Small intestine (tissue), 7 donors: ENCODE results near the gene RNASE1. TPM values are rescaled to one million over a fixed set of nuclear protein-coding genes. Genes with fewer than 3 reads are reported as not detected.
"Not testable (repeated sequence)": the region's sequence is repeated elsewhere in the genome, so short reads cannot be mapped to it uniquely, and the experiment has no call there.

Experiments
- DNase-seq, 2 donors: peaks; one replicate each; pipeline versions ENCODE4 v3.0.0 to v3.0.0-alpha.2; 2013
- FAIRE-seq: peaks from 2 replicates; lab custom pipeline; 2012; peaks lifted over from hg19 to GRCh38; lab: Jason Lieb, UNC
- H3K27ac ChIP-seq, 3 donors: one replicate each; pipeline ENCODE4 v1.5.1; 2013; ENCODE audit warnings: low read length in 2 of 3, mild to moderate bottlenecking in 2 of 3, control low read depth in 1 of 3, inconsistent platforms in 1 of 3, low read depth in 1 of 3, moderate library complexity in 1 of 3
- H3K27me3 ChIP-seq, 3 donors: one replicate each; pipeline ENCODE4 v1.6.1; 2013; ENCODE audit warnings: low read length in 3 of 3, inconsistent platforms in 1 of 3; ENCODE audit not compliant: control insufficient read depth in 3 of 3, insufficient read depth in 3 of 3
- H3K36me3 ChIP-seq, 3 donors: one replicate each; pipeline ENCODE4 v1.6.1; 2013; ENCODE audit warnings: low read length in 3 of 3, inconsistent platforms in 1 of 3, low read depth in 1 of 3, mild to moderate bottlenecking in 1 of 3, moderate library complexity in 1 of 3; ENCODE audit not compliant: control insufficient read depth in 3 of 3, insufficient read depth in 2 of 3
- H3K4me1 ChIP-seq, 3 donors: one replicate each; pipeline ENCODE4 v1.6.1; 2013; ENCODE audit warnings: low read length in 2 of 3, inconsistent platforms in 1 of 3, low read depth in 1 of 3, mild to moderate bottlenecking in 1 of 3, moderate library complexity in 1 of 3; ENCODE audit not compliant: control insufficient read depth in 3 of 3, insufficient read depth in 2 of 3
- H3K4me3 ChIP-seq, 3 donors: one replicate each; pipeline ENCODE4 v1.5.1; 2013; ENCODE audit warnings: low read length in 3 of 3, control low read depth in 1 of 3, inconsistent platforms in 1 of 3, low read depth in 1 of 3, mild to moderate bottlenecking in 1 of 3, moderate library complexity in 1 of 3
- H3K9me3 ChIP-seq, 2 donors: one replicate each; pipeline ENCODE4 v1.6.1; 2013; ENCODE audit warnings: low read depth in 1 of 2, low read length in 1 of 2; ENCODE audit not compliant: control insufficient read depth in 2 of 2, insufficient read depth in 1 of 2
- WGBS, 3 donors: extraction: QIAGEN DNeasy Blood & Tissue Kit; methylation state at CpG; one replicate each; pipeline ENCODE4 v1.1.7; 2013; 5-methylcytosine and 5-hydroxymethylcytosine counted together
- polyA plus RNA-seq, 4 donors: library from polyadenylated mRNA; stranded (reverse) in 3 of 4; unstranded in 1 of 4; fragments of 200-250 nt in 3 of 4; fragments of 120-200 nt in 1 of 4; gene quantifications; one replicate each; pipeline versions ENCODE4 v1.2.1 to v1.2.3, GENCODE V29; 2013
- donor health status: healthy with polysubstance abuse.
- donor health status: control.
- donor health status: control.
- donor health status: Bipolar disorder and iron deficiency.
- donor health status: healthy.

Gene RNASE1
- polyA plus RNA-seq, 4 donors, result 51.3 to 229 (median 84.7) TPM

GRCh38 chr14:20834899-20835298 is 32.3 kb upstream of the RNASE1 start:
- WGBS, 3 donors, result 90 to 92% (median 92%) methylated on average over 2 of the region's 2 CpGs

GRCh38 chr14:20830831-20831230 is 28.2 kb upstream of the RNASE1 start:
- Histone ChIP-seq H3K27ac (no peak overlapping the region), H3K4me1 (no peaks in the 10 kb centered on the region), H3K27me3 (no peaks in the 10 kb centered on the region), H3K9me3 (peaks cover 0 to 9% of the 10 kb centered on the region in 2 donors), H3K36me3 (no peaks in the 10 kb centered on the region), H3K4me3 (no peak overlapping the region)
- no peak for FAIRE-seq
- DNase-seq, result no peak
- 89 to 96% (median 95%) methylated on average over 12 of the region's 12 CpGs for WGBS, 3 donors

More at GRCh38 chr14:20834899-20835298, 32.3 kb upstream of the RNASE1 start:
- H3K9me3 ChIP-seq, result no peaks in the 10 kb centered on the region
- DNase-seq (no peak), FAIRE-seq (no peak)
- no peaks in the 10 kb centered on the region for H3K36me3 ChIP-seq
- H3K4me3 ChIP-seq, result no peak overlapping the region
- no peaks in the 10 kb centered on the region for H3K27me3 ChIP-seq
- no peaks in the 10 kb centered on the region for H3K4me1 ChIP-seq
- H3K27ac ChIP-seq, result no peak overlapping the region

- H3K4me1 ChIP-seq, FAIRE-seq, H3K36me3 ChIP-seq, H3K4me3 ChIP-seq, H3K9me3 ChIP-seq, H3K27me3 ChIP-seq, H3K27ac ChIP-seq, DNase-seq: not testable (repeated sequence)
- 87 to 93% (median 93%) methylated on average over 11 of the region's 11 CpGs for WGBS, 3 donors
Observed at GRCh38 chr14:20828024-20828694, 25.5 kb upstream of the RNASE1 start.

GRCh38 chr14:20827326-20827725 is 24.7 kb upstream of the RNASE1 start:
- Histone ChIP-seq H3K36me3 (no peaks in the 10 kb centered on the region), H3K4me3 (no peak overlapping the region), H3K9me3 (peaks cover 0 to 9% of the 10 kb centered on the region in 2 donors), H3K27ac (no peak overlapping the region), H3K4me1 (no peaks in the 10 kb centered on the region), H3K27me3 (no peaks in the 10 kb centered on the region)
- DNase-seq (no peak), FAIRE-seq (no peak)
- 41 to 70% (median 66%) methylated on average over 3 of the region's 3 CpGs for WGBS, 3 donors

GRCh38 chr14:20826666-20827065 is 24.0 kb upstream of the RNASE1 start:
- H3K9me3 ChIP-seq, FAIRE-seq, H3K4me3 ChIP-seq, H3K4me1 ChIP-seq, H3K27me3 ChIP-seq, H3K27ac ChIP-seq, H3K36me3 ChIP-seq, DNase-seq: not testable (repeated sequence)
- WGBS, 3 donors, result 62 to 86% (median 73%) methylated on average over 1 of the region's 1 CpG

- WGBS, 3 donors, result 80 to 89% (median 88%) methylated on average over 8 of the region's 8 CpGs
Observed at GRCh38 chr14:20823859-20824258, 21.2 kb upstream of the RNASE1 start.

GRCh38 chr14:20821521-20822108 is 19.0 kb upstream of the RNASE1 start:
- H3K36me3 ChIP-seq, FAIRE-seq, H3K27ac ChIP-seq, H3K4me1 ChIP-seq, DNase-seq, H3K9me3 ChIP-seq, H3K27me3 ChIP-seq, H3K4me3 ChIP-seq: not testable (repeated sequence)
- WGBS, 3 donors, result 69 to 91% (median 73%) methylated on average over 3 of the region's 3 CpGs

More at GRCh38 chr14:20823859-20824258, 21.2 kb upstream of the RNASE1 start:
- Histone ChIP-seq H3K9me3 (peaks cover 0 to 9% of the 10 kb centered on the region in 2 donors), H3K36me3 (no peaks in the 10 kb centered on the region), H3K4me3 (no peak overlapping the region), H3K27ac (no peak overlapping the region), H3K4me1 (peaks cover 0 to 2% (median 0%) of the 10 kb centered on the region in 3 donors), H3K27me3 (no peaks in the 10 kb centered on the region)
- DNase-seq (no peak), FAIRE-seq (no peak)

GRCh38 chr14:20820063-20820904 is 17.6 kb upstream of the RNASE1 start:
- FAIRE-seq, result no peak
- H3K27ac ChIP-seq, result no peak overlapping the region

More at GRCh38 chr14:20820063-20820904, 17.6 kb upstream of the RNASE1 start:
- Histone ChIP-seq H3K27me3 (no peaks in the 10 kb centered on the region), H3K9me3 (no peaks in the 10 kb centered on the region), H3K4me3 (no peak overlapping the region), H3K36me3 (no peaks in the 10 kb centered on the region), H3K4me1 (peaks cover 0 to 2% (median 0%) of the 10 kb centered on the region in 3 donors)
- 70 to 80% (median 74%) methylated on average over 14 of the region's 14 CpGs for WGBS, 3 donors
- peak in 1 of 2 donors; percentile 64 for DNase-seq
